NB4 (cell line): Measurements from ENCODE around the gene ORC2.
A peak's percentile ranks its signal among the peaks of the same experiment; 100 is the strongest.

ENCODE experiments used
- DNase-seq: peaks from one replicate; pipeline ENCODE4 v3.0.0; 2010; ENCODE audit warnings: low read depth
- H3K4me3 ChIP-seq: one replicate; pipeline ENCODE4 v1.5.1; 2011; ENCODE audit warnings: mild to moderate bottlenecking, low read depth, low read length, moderate library complexity
- CTCF ChIP-seq: IDR thresholded peaks from one replicate; pipeline ENCODE4 v1.5.1; 2012; ENCODE audit warnings: low read depth, low read length
- MAX ChIP-seq: IDR thresholded peaks from 2 replicates; pipeline ENCODE4 v1.6.1; 2011; ENCODE audit warnings: low read depth, low read length
- MYC ChIP-seq: IDR thresholded peaks from 2 replicates; pipeline ENCODE4 v1.6.1; 2011; ENCODE audit warnings: low read depth, low read length
- POLR2A ChIP-seq: IDR thresholded peaks from 2 replicates; pipeline ENCODE4 v1.6.1; 2011; ENCODE audit warnings: mild to moderate bottlenecking; ENCODE audit not compliant: insufficient read length; ENCODE audit errors: extremely low read depth

Gene ORC2

GRCh38 chr2:200945395-200945729 is 18.1 kb downstream of the ORC2 start:
- no peak overlapping the region for H3K4me3 ChIP-seq
- TF ChIP-seq MAX (no peak), MYC (no peak), POLR2A (no peak), CTCF (no peak)
- no peak for DNase-seq

GRCh38 chr2:200944467-200945394 is 18.7 kb downstream of the ORC2 start:
- no peak for TF ChIP-seq CTCF
- no peak for TF ChIP-seq MYC
- no peak for TF ChIP-seq POLR2A
- no peak for TF ChIP-seq MAX
- H3K4me3 ChIP-seq, result no peak overlapping the region
- peak; percentile 54 for DNase-seq

- DNase-seq, result no peak
- no peak overlapping the region for H3K4me3 ChIP-seq
- no peak for TF ChIP-seq POLR2A
- no peak for TF ChIP-seq MAX
- no peak for TF ChIP-seq MYC
- no peak for TF ChIP-seq CTCF
These were observed 19.8 kb downstream of the ORC2 start for GRCh38 chr2:200943527-200944105.

- DNase-seq, result no peak
- H3K4me3 ChIP-seq, result no peak overlapping the region
- no peak for TF ChIP-seq MYC
These were observed 23.6 kb downstream of the ORC2 start for GRCh38 chr2:200939832-200940231.

- DNase-seq, result peak; percentile 67
- no peak overlapping the region for H3K4me3 ChIP-seq
- no peak for TF ChIP-seq MAX
- no peak for TF ChIP-seq POLR2A
- TF ChIP-seq MYC, result no peak
- TF ChIP-seq CTCF, result no peak
These were observed 32.4 kb downstream of the ORC2 start for GRCh38 chr2:200930947-200931626.
